K562 (cell line): ENCODE data around the gene CREG1.

Experiments
- CREM ChIP-seq: IDR thresholded peaks from 2 replicates; pipeline ENCODE4 v1.6.1; 2014; ENCODE audit warnings: antibody characterized with exemption, low read depth
- KDM4B ChIP-seq, 2 experiments: fragments of 450-650 bp in 1 of 2; sonication (generic) in 1 of 2; IDR thresholded peaks; 2 replicates each; pipeline ENCODE4 v1.6.1; 2016 to 2017; ENCODE audit warnings: borderline replicate concordance in 2 of 2, antibody characterized with exemption in 1 of 2, low read depth in 1 of 2, mild to moderate bottlenecking in 1 of 2
- POLR2A ChIP-seq: fragments of 450-650 bp; conservative IDR thresholded peaks from 2 replicates; pipeline ENCODE4 v1.6.1; 2016
- REST ChIP-seq, 2 experiments: fragments of 450-650 bp; formaldehyde crosslinking in 1 of 2; IDR thresholded peaks; 2 replicates each; pipeline versions ENCODE4 v1.4.0 to v1.6.1; 2014 to 2020; ENCODE audit warnings: mild to moderate bottlenecking in 2 of 2, borderline replicate concordance in 1 of 2, low read depth in 1 of 2
- USF2 ChIP-seq: sonication (generic); formaldehyde crosslinking; IDR thresholded peaks from 2 replicates; pipeline ENCODE4 v1.5.0; 2020; ENCODE audit warnings: missing genetic modification reagents
- ZBTB33 ChIP-seq: sonication (generic); formaldehyde crosslinking; IDR thresholded peaks from 2 replicates; pipeline ENCODE4 v1.8.1; 2023; ENCODE audit warnings: mild to moderate bottlenecking, missing genetic modification reagents

GRCh38 chr1:167517535-167518330, 35.8 kb downstream of the CREG1 start:
- TF ChIP-seq ZBTB33 (0 out of 2 replicates have a peak, but pooled peaks have one; percentile 30), POLR2A (no peak), CREM (peak; percentile 88), REST (IDR thresholded peaks at IDR 0.05; ENCODE audit: borderline replicate concordance) (no peak), REST (CRISPR knock-in tag; IDR thresholded peaks at IDR 0.05; ENCODE audit: low read depth) (no peak), KDM4B (IDR thresholded peaks at IDR 0.05; ENCODE audit: borderline replicate concordance in 2 of 2, low read depth in 1 of 2) (no peak), USF2 (CRISPR knock-in tag) (no peak)
